NCI-H345 treated with DMSO at 0.1 percent for 48 hours (cell line): ENCODE results near the gene MAP2K5.

Source experiments
- DNase-seq: peaks from one replicate; lab custom pipeline; 2025; ENCODE audit not compliant: unreplicated experiment; lab: John Stamatoyannopoulos, UW

Gene MAP2K5

GRCh38 chr15:67832897-67833709 lies 290.6 kb downstream of the MAP2K5 start:
- DNase-seq: no peak

GRCh38 chr15:67833710-67834511 lies 291.4 kb downstream of the MAP2K5 start:
- DNase-seq: no peak

GRCh38 chr15:67834581-67835296 lies 292.2 kb downstream of the MAP2K5 start:
- DNase-seq: no peak

- DNase-seq: no peak
These were observed 293.0 kb downstream of the MAP2K5 start for GRCh38 chr15:67835297-67836133.

GRCh38 chr15:67836134-67836455 lies 293.6 kb downstream of the MAP2K5 start:
- DNase-seq: no peak

- no peak for DNase-seq
These were observed 294.0 kb downstream of the MAP2K5 start for GRCh38 chr15:67836477-67836876.

- DNase-seq: no peak
These were observed 294.5 kb downstream of the MAP2K5 start for GRCh38 chr15:67836955-67837354.

GRCh38 chr15:67838789-67839332 lies 296.4 kb downstream of the MAP2K5 start:
- no peak for DNase-seq

- peak; percentile 56 for DNase-seq
These were observed 297.0 kb downstream of the MAP2K5 start for GRCh38 chr15:67839499-67839928.

GRCh38 chr15:67839929-67840748 lies 297.6 kb downstream of the MAP2K5 start, which contains the start of gene RNU6-1:
Gene RNU6-1 (minus strand): TSS chr15:67840045.
- peak; percentile 75 for DNase-seq

GRCh38 chr15:67840749-67841512 lies 298.4 kb downstream of the MAP2K5 start:
- DNase-seq: peak; percentile 23

GRCh38 chr15:67841513-67841762 lies 298.9 kb downstream of the MAP2K5 start:
- no peak for DNase-seq

- no peak for DNase-seq
These were observed 300.6 kb downstream of the MAP2K5 start for GRCh38 chr15:67843092-67843501.

GRCh38 chr15:67843571-67844387 lies 301.3 kb downstream of the MAP2K5 start:
- no peak for DNase-seq

GRCh38 chr15:67845974-67846373 lies 303.5 kb downstream of the MAP2K5 start:
- no peak for DNase-seq

GRCh38 chr15:67849538-67849937 lies 307.0 kb downstream of the MAP2K5 start:
- no peak for DNase-seq

- DNase-seq: no peak
These were observed 307.8 kb downstream of the MAP2K5 start for GRCh38 chr15:67850336-67850735.

GRCh38 chr15:67850994-67851571 lies 308.6 kb downstream of the MAP2K5 start:
- no peak for DNase-seq
